GM12878 (cell line): Measurements from ENCODE around the gene KRT7.

ENCODE experiments used
- POLR2AphosphoS5 ChIP-seq: IDR thresholded peaks from 2 replicates; pipeline ENCODE4 v1.6.1; 2011; ENCODE audit warnings: mild to moderate bottlenecking, low read length, inconsistent platforms
- RAD21 ChIP-seq: IDR thresholded peaks from 2 replicates; pipeline ENCODE4 v1.6.1; 2011; ENCODE audit warnings: mild to moderate bottlenecking, low read depth, low read length, moderate library complexity; ENCODE audit not compliant: insufficient read depth

DNA sequence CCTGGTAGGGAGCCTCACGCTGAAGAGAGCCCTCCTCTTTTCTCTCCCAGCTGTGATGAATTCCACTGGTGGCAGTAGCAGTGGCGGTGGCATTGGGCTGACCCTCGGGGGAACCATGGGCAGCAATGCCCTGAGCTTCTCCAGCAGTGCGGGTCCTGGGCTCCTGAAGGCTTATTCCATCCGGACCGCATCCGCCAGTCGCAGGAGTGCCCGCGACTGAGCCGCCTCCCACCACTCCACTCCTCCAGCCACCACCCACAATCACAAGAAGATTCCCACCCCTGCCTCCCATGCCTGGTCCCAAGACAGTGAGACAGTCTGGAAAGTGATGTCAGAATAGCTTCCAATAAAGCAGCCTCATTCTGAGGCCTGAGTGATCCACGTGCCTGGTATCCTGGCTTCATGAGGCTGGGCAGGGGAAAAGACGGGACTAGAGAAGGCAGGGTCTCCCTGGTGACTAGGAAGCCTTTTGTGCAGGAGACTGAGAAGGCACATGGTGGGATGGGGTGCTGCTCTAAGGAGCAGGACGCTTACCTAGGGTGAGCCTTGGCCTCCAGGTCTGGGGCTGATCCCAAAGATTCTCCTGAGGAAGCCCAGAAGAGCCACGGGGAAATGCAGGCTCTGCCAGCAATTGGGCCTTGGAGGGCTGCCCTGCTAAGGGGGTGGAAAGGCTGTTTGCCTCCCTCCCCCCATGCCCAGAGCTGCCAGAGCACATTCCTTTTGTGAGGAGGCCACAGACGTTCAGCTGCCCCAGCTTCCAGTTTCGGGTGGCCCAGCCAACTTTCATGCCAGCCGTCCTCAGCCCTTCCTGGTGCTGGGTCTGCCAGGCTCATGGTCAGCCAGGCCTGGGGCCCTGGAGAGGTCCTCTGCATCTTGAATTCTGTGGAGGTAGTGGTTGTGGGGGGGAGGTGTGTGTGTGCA is 15.8 kb downstream of the KRT7 start:
- no peak for TF ChIP-seq RAD21
- TF ChIP-seq POLR2AphosphoS5, result no peak
